Activated CD4-positive, alpha-beta T cell treated with anti-CD3 and anti-CD28 coated beads, Interleukin-2, amount 10 ng/mL, durations not matched to agents 24 days and 14 days (primary cell): Measurements from ENCODE around the gene NLGN1. TPM values are rescaled to one million over a fixed set of nuclear protein-coding genes. Genes with fewer than 3 reads are reported as not detected.

Experiments
- DNase-seq: peaks from one replicate; pipeline ENCODE4 v3.0.0; 2022
- H3K27ac Mint-ChIP-seq: one replicate; pipeline ENCODE4 v1.8.0; 2022; ENCODE audit warnings: mild to moderate bottlenecking, mixed read lengths
- H3K27me3 Mint-ChIP-seq: one replicate; pipeline ENCODE4 v1.8.0; 2022; ENCODE audit warnings: mixed read lengths
- H3K36me3 Mint-ChIP-seq: one replicate; pipeline ENCODE4 v1.8.0; 2022; ENCODE audit warnings: low read depth, mild to moderate bottlenecking, mixed read lengths
- H3K4me1 Mint-ChIP-seq: one replicate; pipeline ENCODE4 v1.8.0; 2021; ENCODE audit warnings: mixed read lengths
- H3K4me3 Mint-ChIP-seq: one replicate; pipeline ENCODE4 v1.8.0; 2022; ENCODE audit warnings: mild to moderate bottlenecking, moderate library complexity, mixed read lengths
- H3K9me3 Mint-ChIP-seq: one replicate; pipeline ENCODE4 v1.8.0; 2021; ENCODE audit warnings: mixed read lengths
- intact Hi-C: fragments of 100-400 bp; cut with micrococcal nuclease; formaldehyde crosslinking; loops from one replicate; pipeline ENCODE4 v1.15.1; 2023
- total RNA-seq: library from RNA; stranded (reverse); gene quantifications from 2 replicates; pipeline ENCODE4 v1.2.3, GENCODE V29; 2022

NLGN1 gene
- total RNA-seq, 1 donor from 2014 or later: not detected

DNA sequence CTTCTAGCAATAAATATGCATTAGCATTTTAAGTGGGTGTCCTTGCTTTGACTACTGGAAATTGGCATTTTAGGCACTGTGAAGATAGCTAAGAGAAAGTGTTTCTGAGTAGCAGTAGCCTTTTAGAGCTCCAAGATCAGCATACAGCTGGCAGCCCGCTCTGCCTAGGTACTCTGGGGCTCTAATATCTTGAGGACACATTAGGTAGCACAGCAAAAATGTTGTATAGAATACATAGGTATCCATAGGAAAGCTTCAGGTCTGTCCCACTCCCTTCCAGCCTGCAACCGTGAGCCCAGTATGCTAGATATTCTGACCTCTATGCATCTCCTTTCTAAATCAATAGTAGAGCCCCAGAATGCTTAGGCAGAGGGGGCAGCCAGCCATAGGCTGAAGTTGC, 670.5 kb downstream of the NLGN1 start:
- Mint-ChIP-seq H3K4me1 (no peaks in the 10 kb centered on the region), H3K27ac (no peak overlapping the region), H3K27me3 (no peaks in the 10 kb centered on the region), H3K36me3 (no peaks in the 10 kb centered on the region), H3K9me3 (no peaks in the 10 kb centered on the region), H3K4me3 (no peak overlapping the region)
- intact Hi-C loops: no loop called here
- no peak for DNase-seq

DNA sequence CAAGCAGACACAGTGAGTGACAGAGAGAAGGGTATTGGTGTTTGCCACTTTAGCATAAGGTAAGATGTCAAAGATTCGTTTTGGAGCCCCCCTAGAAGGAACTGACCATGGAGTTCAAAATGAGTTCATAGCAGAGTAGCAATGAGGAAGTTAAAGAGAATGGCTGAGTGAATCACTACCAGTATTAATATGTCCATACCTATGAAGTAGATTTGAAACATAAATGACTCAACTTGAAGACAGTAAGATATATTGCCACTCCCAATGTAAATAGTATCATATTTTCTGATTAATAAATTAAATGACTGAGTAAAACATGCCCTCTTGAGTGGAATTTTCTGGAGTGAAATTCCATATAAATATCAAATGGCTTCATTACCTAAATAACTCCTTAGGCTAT, 675.1 kb downstream of the NLGN1 start:
- intact Hi-C loops: no loop called here
- Mint-ChIP-seq H3K27me3 (no peaks in the 10 kb centered on the region), H3K27ac (no peak overlapping the region), H3K36me3 (no peaks in the 10 kb centered on the region), H3K4me3 (no peak overlapping the region), H3K4me1 (no peaks in the 10 kb centered on the region), H3K9me3 (no peaks in the 10 kb centered on the region)
- no peak for DNase-seq

DNA sequence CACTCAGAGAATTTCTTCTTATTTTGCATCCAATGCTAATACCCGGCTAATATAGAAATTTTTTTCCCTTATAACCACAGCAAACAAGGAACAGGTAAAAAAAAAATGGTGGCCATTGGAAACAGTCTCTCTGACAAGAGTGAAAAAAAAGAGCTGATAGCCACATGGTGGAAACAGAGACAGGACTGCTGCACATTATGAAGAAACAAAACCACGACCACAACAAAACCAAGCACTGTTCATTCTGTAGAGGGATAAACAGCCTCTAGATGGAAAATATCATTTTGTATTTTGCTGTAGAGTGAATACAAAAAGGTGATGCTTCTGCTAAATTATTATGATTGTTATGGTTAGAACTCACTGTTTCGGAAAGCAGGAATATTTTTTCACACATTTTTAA, 686.2 kb downstream of the NLGN1 start:
- intact Hi-C loops: no loop called here

DNA sequence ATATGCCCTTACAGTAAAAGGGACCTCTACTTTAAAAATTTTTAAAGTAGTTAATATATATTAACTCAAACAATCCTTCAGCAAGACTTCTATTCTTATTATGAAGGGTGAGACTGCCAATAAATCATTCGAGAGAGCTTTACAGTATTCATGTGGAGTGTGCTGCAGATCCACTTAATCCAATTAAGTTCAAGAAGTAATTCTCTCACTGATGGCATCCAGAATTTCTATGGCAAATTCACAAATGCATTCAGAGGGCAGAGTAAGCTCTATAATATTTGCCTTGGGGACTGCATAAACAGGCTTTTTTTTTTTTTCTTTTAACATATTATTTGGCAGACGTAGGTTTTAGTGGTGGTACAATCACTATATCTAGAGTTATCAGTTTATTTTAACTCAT, 692.0 kb downstream of the NLGN1 start:
- H3K27ac Mint-ChIP-seq: no peak overlapping the region
- intact Hi-C loops: no loop called here
- no peak overlapping the region for H3K4me3 Mint-ChIP-seq
- H3K27me3 Mint-ChIP-seq: no peaks in the 10 kb centered on the region
- DNase-seq: no peak
- no peaks in the 10 kb centered on the region for H3K36me3 Mint-ChIP-seq
- H3K9me3 Mint-ChIP-seq: no peaks in the 10 kb centered on the region
- no peaks in the 10 kb centered on the region for H3K4me1 Mint-ChIP-seq

More for the DNA sequence above, 686.2 kb downstream of the NLGN1 start:
- no peaks in the 10 kb centered on the region for H3K4me1 Mint-ChIP-seq
- no peaks in the 10 kb centered on the region for H3K27me3 Mint-ChIP-seq
- no peaks in the 10 kb centered on the region for H3K36me3 Mint-ChIP-seq
- H3K27ac Mint-ChIP-seq: no peak overlapping the region
- no peak for DNase-seq
- H3K9me3 Mint-ChIP-seq: no peaks in the 10 kb centered on the region
- no peak overlapping the region for H3K4me3 Mint-ChIP-seq

DNA sequence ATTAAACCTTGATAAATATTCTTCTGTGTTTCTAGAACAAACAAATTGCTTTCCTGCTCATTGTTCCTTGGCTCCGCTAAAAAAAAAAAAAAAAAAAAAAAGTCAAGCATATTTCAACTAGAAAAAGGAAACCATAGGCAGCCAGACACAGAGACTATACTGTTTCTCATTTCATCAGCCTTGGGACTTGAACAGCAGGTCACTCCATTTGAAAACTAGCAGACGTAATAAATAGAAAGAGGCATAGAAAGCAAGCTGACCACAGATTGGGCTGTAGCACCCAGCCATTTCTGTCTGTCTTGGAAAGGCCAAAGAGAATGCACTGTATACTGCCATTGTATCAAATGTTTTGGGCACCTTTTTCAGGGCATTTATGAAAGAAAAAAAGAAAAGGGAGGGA, 697.1 kb downstream of the NLGN1 start:
- Mint-ChIP-seq H3K27ac (no peak overlapping the region), H3K9me3 (no peaks in the 10 kb centered on the region), H3K36me3 (no peaks in the 10 kb centered on the region), H3K27me3 (no peaks in the 10 kb centered on the region), H3K4me1 (no peaks in the 10 kb centered on the region), H3K4me3 (no peak overlapping the region)
- intact Hi-C loops: no loop called here
- no peak for DNase-seq

DNA sequence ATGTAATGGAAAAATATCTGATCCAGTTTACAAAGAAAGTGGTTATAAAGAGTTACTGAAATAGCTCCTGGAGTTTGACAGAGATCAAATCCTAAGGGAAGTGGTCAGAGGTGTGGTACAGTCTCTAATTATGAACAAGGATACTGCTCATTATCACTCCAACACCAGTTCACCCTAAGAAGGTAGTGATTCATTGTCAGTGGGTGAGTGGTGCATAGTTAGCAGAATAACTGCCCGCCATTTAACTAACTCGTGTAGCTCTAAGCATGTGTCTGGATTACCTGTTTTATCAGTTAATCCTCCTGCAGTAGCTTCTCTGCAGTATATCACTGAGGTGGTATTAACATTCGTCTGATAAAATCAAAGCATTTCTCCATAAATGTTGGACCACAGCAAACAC, 700.1 kb downstream of the NLGN1 start:
- H3K27me3 Mint-ChIP-seq: no peaks in the 10 kb centered on the region
- H3K4me1 Mint-ChIP-seq: no peaks in the 10 kb centered on the region
- no peaks in the 10 kb centered on the region for H3K9me3 Mint-ChIP-seq
- no peak for DNase-seq
- intact Hi-C loops: no loop called here
- no peak overlapping the region for H3K4me3 Mint-ChIP-seq
- H3K27ac Mint-ChIP-seq: no peak overlapping the region
- no peaks in the 10 kb centered on the region for H3K36me3 Mint-ChIP-seq

DNA sequence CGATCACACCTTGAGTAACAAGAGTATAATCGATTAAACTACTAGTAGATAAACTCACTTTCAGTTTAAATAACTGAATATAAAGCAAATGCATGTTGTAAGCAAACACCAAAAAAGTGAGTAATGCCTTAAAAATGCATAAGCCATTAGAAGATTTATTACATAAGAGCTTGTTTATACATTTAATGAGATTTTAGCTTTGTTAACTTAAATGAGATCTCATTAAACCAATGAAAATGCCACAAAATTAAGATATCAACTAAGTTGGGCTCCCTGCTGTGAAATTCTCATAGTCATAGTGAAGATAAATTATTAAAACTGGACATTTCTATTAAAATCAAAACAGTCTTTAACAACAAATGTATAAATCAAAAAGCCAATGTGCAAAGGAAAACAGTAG, 701.2 kb downstream of the NLGN1 start:
- no peaks in the 10 kb centered on the region for H3K4me1 Mint-ChIP-seq
- DNase-seq: no peak
- H3K27ac Mint-ChIP-seq: no peak overlapping the region
- H3K4me3 Mint-ChIP-seq: no peak overlapping the region
- H3K9me3 Mint-ChIP-seq: no peaks in the 10 kb centered on the region
- no peaks in the 10 kb centered on the region for H3K27me3 Mint-ChIP-seq
- no peaks in the 10 kb centered on the region for H3K36me3 Mint-ChIP-seq
- intact Hi-C loops: no loop called here

DNA sequence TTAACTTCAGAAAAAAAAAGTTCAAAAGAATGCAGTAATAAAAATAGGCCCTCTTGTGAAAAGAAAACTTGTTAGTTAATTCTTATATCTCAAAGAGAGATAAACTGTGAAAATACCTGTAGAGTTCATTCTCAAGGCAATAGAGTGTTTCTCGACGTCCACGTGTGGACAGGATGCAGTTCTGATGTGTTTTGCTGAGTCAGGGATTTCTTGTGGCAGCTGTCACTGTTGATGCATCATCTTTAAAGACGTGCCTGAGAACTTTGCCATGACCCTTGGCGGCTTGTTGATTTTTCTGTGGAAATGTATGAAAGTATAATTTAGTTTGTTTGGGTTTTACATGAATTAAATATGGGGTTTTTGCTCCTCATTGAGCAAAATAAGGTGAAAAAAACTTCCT, 702.2 kb downstream of the NLGN1 start:
- Mint-ChIP-seq H3K27me3 (no peaks in the 10 kb centered on the region), H3K4me1 (no peaks in the 10 kb centered on the region), H3K36me3 (no peaks in the 10 kb centered on the region), H3K27ac (no peak overlapping the region), H3K4me3 (no peak overlapping the region), H3K9me3 (no peaks in the 10 kb centered on the region)
- DNase-seq: no peak
- intact Hi-C loops: no loop called here

DNA sequence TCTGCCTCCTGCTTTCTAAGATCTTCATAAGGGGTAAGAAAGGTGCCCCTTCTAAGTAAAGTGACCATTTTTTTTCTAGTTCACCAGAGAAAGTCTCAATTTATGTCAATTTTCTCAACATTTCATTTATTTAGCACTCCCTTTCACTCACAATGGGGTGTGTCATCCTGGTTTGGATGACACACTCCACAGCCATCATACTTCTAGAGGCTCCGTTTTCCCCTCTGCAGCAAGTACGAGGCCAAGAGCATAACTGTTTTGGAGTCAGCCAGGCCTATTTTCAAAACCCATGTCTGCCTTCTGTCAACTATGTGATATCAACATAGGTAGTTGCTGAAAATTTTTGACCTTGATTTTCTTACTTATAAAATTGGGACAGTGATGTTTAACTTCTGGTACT, 703.2 kb downstream of the NLGN1 start:
- Mint-ChIP-seq H3K4me3 (no peak overlapping the region), H3K27me3 (no peaks in the 10 kb centered on the region), H3K9me3 (no peaks in the 10 kb centered on the region), H3K27ac (no peak overlapping the region), H3K36me3 (no peaks in the 10 kb centered on the region), H3K4me1 (no peaks in the 10 kb centered on the region)
- intact Hi-C loops: no loop called here
- no peak for DNase-seq

DNA sequence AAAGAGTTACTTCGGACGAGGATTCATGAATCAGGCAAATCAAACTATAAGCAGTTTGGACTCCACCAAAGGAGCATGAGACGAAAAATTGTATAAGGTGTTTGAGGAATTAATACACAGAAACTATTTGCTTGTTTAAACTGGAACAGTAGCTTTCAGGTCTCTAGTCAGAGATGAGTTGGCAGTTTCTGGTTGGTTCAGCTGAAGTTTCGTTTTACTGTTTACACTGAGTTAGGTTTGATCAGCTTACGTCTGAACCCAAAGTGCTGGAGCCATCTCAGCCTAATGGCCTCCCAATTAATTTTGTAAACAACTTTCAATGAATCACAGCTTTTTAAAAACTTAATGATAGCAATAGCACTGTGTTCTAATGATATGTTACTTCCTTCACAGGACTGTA, 703.7 kb downstream of the NLGN1 start:
- no peak for DNase-seq
- no peaks in the 10 kb centered on the region for H3K4me1 Mint-ChIP-seq
- H3K27me3 Mint-ChIP-seq: no peaks in the 10 kb centered on the region
- no peaks in the 10 kb centered on the region for H3K9me3 Mint-ChIP-seq
- H3K27ac Mint-ChIP-seq: no peak overlapping the region
- H3K36me3 Mint-ChIP-seq: no peaks in the 10 kb centered on the region
- H3K4me3 Mint-ChIP-seq: no peak overlapping the region
- intact Hi-C loops: no loop called here

DNA sequence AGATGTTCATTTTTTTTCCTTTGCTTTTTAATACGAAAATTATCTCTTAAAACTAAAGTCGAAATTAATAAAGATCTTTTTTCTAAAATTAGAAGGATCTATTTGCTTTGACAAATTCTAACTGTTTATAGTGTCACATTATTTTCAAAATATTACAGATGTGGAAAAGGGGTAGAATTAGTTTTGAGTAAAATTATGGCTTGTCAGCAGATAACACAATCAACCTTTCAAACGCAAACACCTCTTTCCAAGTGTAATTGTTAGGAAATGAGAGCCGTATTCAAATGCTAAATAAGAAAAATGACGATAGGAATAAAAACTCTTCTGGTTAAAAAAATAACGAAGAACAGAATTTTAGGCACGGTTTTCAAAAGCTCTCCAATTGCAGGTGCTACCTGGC, 704.7 kb downstream of the NLGN1 start:
- no peak for DNase-seq
- Mint-ChIP-seq H3K36me3 (no peaks in the 10 kb centered on the region), H3K4me3 (no peak overlapping the region), H3K27me3 (no peaks in the 10 kb centered on the region), H3K9me3 (no peaks in the 10 kb centered on the region), H3K27ac (no peak overlapping the region), H3K4me1 (no peaks in the 10 kb centered on the region)
- intact Hi-C loops: no loop called here

DNA sequence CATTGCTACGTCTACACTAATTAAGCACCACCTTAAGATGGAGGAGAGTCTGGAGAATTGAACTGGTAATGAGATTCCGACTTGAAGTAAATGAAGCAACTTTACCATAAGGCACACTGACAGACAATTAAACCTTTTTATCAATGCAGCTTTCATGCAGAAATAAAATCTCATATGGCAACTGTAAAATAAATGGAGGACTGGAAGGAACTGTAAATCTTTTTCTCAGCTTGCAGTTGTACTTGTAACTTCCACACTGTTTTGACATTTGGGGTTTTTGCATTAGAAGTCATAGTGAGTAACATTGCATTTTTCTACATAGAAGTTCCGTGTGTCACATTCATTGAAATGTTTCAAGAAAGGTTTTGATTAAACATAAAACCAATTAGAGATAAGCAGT, 705.3 kb downstream of the NLGN1 start:
- no peak overlapping the region for H3K4me3 Mint-ChIP-seq
- no peaks in the 10 kb centered on the region for H3K27me3 Mint-ChIP-seq
- no peak overlapping the region for H3K27ac Mint-ChIP-seq
- intact Hi-C loops: no loop called here
- no peaks in the 10 kb centered on the region for H3K9me3 Mint-ChIP-seq
- no peak for DNase-seq
- H3K36me3 Mint-ChIP-seq: no peaks in the 10 kb centered on the region
- no peaks in the 10 kb centered on the region for H3K4me1 Mint-ChIP-seq

DNA sequence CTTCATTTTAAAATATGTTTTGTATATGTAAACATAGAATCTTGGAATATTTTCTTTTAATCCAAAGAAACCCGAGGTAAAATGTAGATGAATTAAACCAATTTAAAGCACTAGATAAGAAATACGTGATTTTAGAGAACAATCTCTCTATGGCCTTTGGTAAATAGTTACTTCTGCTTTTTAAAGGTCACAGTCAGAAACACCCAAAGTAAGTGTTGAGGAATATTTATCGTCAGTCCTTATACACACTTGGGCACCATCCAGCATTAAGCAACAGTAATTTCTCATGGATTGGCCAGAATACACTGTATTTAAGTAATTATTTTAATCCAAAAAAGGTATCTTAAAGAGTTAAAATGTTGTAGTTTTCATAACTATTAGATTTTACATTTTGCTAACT, 713.2 kb downstream of the NLGN1 start:
- Mint-ChIP-seq H3K36me3 (no peaks in the 10 kb centered on the region), H3K9me3 (no peaks in the 10 kb centered on the region), H3K27me3 (no peaks in the 10 kb centered on the region), H3K4me3 (no peak overlapping the region), H3K4me1 (no peaks in the 10 kb centered on the region), H3K27ac (no peak overlapping the region)
- intact Hi-C loops: no loop called here
- no peak for DNase-seq

DNA sequence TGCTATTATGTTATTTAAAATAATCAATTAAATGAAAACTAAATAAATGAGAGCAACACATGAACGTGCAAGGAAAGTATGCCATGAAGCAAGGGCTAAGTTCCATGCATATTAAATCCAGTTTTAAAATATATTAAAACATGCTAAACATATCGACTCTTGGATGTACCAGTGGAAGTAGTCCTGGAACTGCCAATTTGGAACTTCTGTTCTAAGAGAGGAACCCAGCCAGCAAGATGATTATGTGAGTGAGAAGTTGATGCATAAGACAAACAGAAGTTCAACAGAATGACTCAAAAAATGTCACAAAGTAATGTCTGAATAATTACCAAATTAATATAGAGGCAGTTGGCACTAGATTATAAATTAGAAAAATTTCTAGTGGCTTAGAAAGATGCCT, 714.2 kb downstream of the NLGN1 start:
- Mint-ChIP-seq H3K27me3 (no peaks in the 10 kb centered on the region), H3K36me3 (no peaks in the 10 kb centered on the region), H3K4me3 (no peak overlapping the region), H3K4me1 (no peaks in the 10 kb centered on the region), H3K9me3 (no peaks in the 10 kb centered on the region), H3K27ac (no peak overlapping the region)
- intact Hi-C loops: no loop called here
- DNase-seq: no peak

DNA sequence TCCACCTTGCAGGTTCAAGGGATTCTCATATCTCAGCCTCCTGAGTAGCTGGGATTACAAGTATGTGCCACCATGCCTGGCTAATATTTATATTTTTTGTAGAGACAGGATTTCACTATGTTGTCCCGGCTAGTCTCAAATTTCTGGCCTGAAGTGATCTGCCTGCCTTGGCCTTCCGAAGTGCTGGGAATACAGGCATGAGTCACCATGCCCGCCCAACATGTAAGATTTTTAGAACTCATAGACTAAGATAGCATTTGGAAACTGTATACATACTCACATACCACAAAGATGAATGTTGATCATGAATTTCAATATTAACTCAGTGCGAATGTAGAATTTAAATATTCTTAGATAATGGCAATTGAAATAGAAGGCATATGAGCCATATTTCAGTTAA, 718.9 kb downstream of the NLGN1 start:
- H3K4me1 Mint-ChIP-seq: no peaks in the 10 kb centered on the region

DNA sequence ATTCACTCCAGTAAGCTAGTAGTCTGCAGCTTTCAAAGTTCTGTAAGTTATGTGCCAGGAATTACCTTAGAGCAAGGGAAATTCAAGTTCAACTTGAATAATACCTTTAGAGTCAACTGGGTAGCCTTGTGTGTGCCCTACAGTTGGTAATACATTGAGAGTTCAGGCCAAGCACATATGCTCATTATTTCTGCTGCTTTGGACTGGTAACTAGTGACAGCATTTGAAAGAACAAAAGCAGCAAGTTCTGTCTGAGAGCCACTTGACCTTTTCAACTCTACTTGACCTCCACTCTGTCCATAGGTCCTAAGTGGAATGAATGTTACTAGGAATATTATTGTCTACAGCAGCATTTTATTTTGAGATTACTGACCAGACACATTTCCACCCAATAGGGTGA, 723.5 kb downstream of the NLGN1 start:
- intact Hi-C loops: no loop called here
- Mint-ChIP-seq H3K27me3 (no peaks in the 10 kb centered on the region), H3K9me3 (no peaks in the 10 kb centered on the region), H3K4me3 (no peak overlapping the region), H3K36me3 (no peaks in the 10 kb centered on the region), H3K4me1 (no peaks in the 10 kb centered on the region), H3K27ac (no peak overlapping the region)
- DNase-seq: no peak

More for the DNA sequence above, 718.9 kb downstream of the NLGN1 start:
- no peaks in the 10 kb centered on the region for H3K36me3 Mint-ChIP-seq
- H3K9me3 Mint-ChIP-seq: no peaks in the 10 kb centered on the region
- H3K27me3 Mint-ChIP-seq: no peaks in the 10 kb centered on the region
- no peak overlapping the region for H3K4me3 Mint-ChIP-seq
- no peak overlapping the region for H3K27ac Mint-ChIP-seq
- intact Hi-C loops: no loop called here
- DNase-seq: no peak
